BLaER1 treated with 17β-estradiol and CSF1 and Interleukin-3, amounts not matched to agents 10 nM and 100 nM (cell line): ENCODE results near the gene TPSD1.
"Not testable (repeated sequence)": the region's sequence is repeated elsewhere in the genome, so short reads cannot be mapped to it uniquely, and the experiment has no call there.

Source experiments
- H3K27ac ChIP-seq, 11 experiments: shearing (Covaris generic); formaldehyde crosslinking; 2 replicates each; pipeline ENCODE4 v1.8.1; 2022
- H3K27me3 ChIP-seq, 11 experiments: shearing (Covaris generic); formaldehyde crosslinking; 2 replicates each; pipeline ENCODE4 v1.8.1; 2022
- H3K36me3 ChIP-seq, 11 experiments: shearing (Covaris generic); formaldehyde crosslinking; 2 replicates each; pipeline ENCODE4 v1.8.1; 2022
- H3K4me1 ChIP-seq, 10 experiments: shearing (Covaris generic); formaldehyde crosslinking; 2 replicates each; pipeline ENCODE4 v1.8.1; 2022
- H3K4me2 ChIP-seq, 11 experiments: shearing (Covaris generic); formaldehyde crosslinking; 2 replicates each; pipeline ENCODE4 v1.8.1; 2022
- H3K4me3 ChIP-seq, 10 experiments: shearing (Covaris generic); formaldehyde crosslinking; 2 replicates each; pipeline ENCODE4 v1.8.1; 2022
- H3K9ac ChIP-seq, 11 experiments: shearing (Covaris generic); formaldehyde crosslinking; 2 replicates each; pipeline ENCODE4 v1.8.1; 2022
- H3K9me3 ChIP-seq, 11 experiments: shearing (Covaris generic); formaldehyde crosslinking; replicated peaks in 1 of 11; 2 replicates each; pipeline ENCODE4 v1.8.1; 2022
- H4K20me1 ChIP-seq, 11 experiments: shearing (Covaris generic); formaldehyde crosslinking; 2 replicates each; pipeline ENCODE4 v1.8.1; 2022
- Cebpa-rat ChIP-seq, 11 experiments: shearing (Covaris generic); IDR thresholded peaks; 2 replicates each; pipeline ENCODE4 v1.8.1; 2022

The TPSD1 gene

GRCh38 chr16:1237990-1238389 lies 17.9 kb upstream of the TPSD1 start:
- H3K36me3 ChIP-seq = no peaks in the 10 kb centered on the region
- no peak overlapping the region for H3K27ac ChIP-seq
- H3K4me1 ChIP-seq = peaks cover 0 to 8% (median 0%) of the 10 kb centered on the region in 10 experiments; a peak in 6 of 20 replicates
- H4K20me1 ChIP-seq = peaks cover 0 to 4% (median 0%) of the 10 kb centered on the region in 11 experiments; a peak in 1 of 22 replicates
- TF ChIP-seq Cebpa-rat (IDR thresholded peaks at IDR 0.05) = no peak
- no peak overlapping the region for H3K4me2 ChIP-seq
- H3K27me3 ChIP-seq = no peaks in the 10 kb centered on the region; a peak in 1 of 22 replicates
- no peak overlapping the region for H3K9ac ChIP-seq
- no peak overlapping the region for H3K4me3 ChIP-seq
- no peaks in the 10 kb centered on the region for H3K9me3 ChIP-seq

- not testable (repeated sequence) for H3K4me3 ChIP-seq, H3K9ac ChIP-seq, H3K4me1 ChIP-seq, H3K9me3 ChIP-seq, H3K27me3 ChIP-seq, H4K20me1 ChIP-seq, H3K27ac ChIP-seq, H3K36me3 ChIP-seq
- peak overlapping the region in 3 of 11 experiments; percentile 19 to 25 (median 24); a peak in 3 of 22 replicates for H3K4me2 ChIP-seq
These were observed 17.0 kb upstream of the TPSD1 start for GRCh38 chr16:1238909-1239308.

- not testable (repeated sequence) for H3K27me3 ChIP-seq, H3K9ac ChIP-seq, H4K20me1 ChIP-seq, H3K9me3 ChIP-seq, H3K36me3 ChIP-seq, H3K4me1 ChIP-seq, H3K4me3 ChIP-seq, H3K27ac ChIP-seq
- H3K4me2 ChIP-seq = peak overlapping the region in 1 of 11 experiments; percentile 15; a peak in 2 of 22 replicates
These were observed 16.3 kb upstream of the TPSD1 start for GRCh38 chr16:1239575-1239974.

GRCh38 chr16:1240436-1240835 lies 15.4 kb upstream of the TPSD1 start, which contains the start of gene TPSAB1:
TPSAB1 (plus strand) TSS chr16:1240705; CDS start chr16:1240939, 234 bp downstream.
- H3K27me3 ChIP-seq = not testable (repeated sequence)
- peaks cover 0 to 11% (median 5%) of the 10 kb centered on the region in 10 experiments; a peak in 12 of 20 replicates for H3K4me1 ChIP-seq

GRCh38 chr16:1241081-1241480 lies 14.8 kb upstream of the TPSD1 start:
- H3K36me3 ChIP-seq, H3K9ac ChIP-seq, H3K27ac ChIP-seq, H3K4me3 ChIP-seq, H3K9me3 ChIP-seq, H3K27me3 ChIP-seq, H4K20me1 ChIP-seq, H3K4me2 ChIP-seq: not testable (repeated sequence)
- H3K4me1 ChIP-seq = peaks cover 0 to 18% (median 11%) of the 10 kb centered on the region in 10 experiments; a peak in 17 of 20 replicates

More at GRCh38 chr16:1240436-1240835, 15.4 kb upstream of the TPSD1 start, which contains the start of gene TPSAB1:
- H3K4me2 ChIP-seq = peak within 1 kb of the TSS in 1 of 11 experiments; percentile 15; a peak in 2 of 22 replicates
- H4K20me1 ChIP-seq, H3K27ac ChIP-seq, H3K9ac ChIP-seq, H3K36me3 ChIP-seq, H3K4me3 ChIP-seq, H3K9me3 ChIP-seq: not testable (repeated sequence)

GRCh38 chr16:1243363-1243762 lies 12.5 kb upstream of the TPSD1 start:
- not testable (repeated sequence) for H3K27me3 ChIP-seq, H3K36me3 ChIP-seq, H3K4me3 ChIP-seq, H3K4me2 ChIP-seq, H4K20me1 ChIP-seq, H3K9ac ChIP-seq, H3K9me3 ChIP-seq, H3K27ac ChIP-seq
- H3K4me1 ChIP-seq = peaks cover 7 to 32% (median 25%) of the 10 kb centered on the region in 10 experiments; a peak in 17 of 20 replicates

GRCh38 chr16:1243907-1244850 lies 11.7 kb upstream of the TPSD1 start:
- H3K27ac ChIP-seq = not testable (repeated sequence)

GRCh38 chr16:1244881-1245280 lies 11.0 kb upstream of the TPSD1 start:
- Histone ChIP-seq H3K9me3 (no peaks in the 10 kb centered on the region), H3K9ac (0 out of 22 replicates have a peak overlapping the region, but pooled peaks of 2 of the 11 experiments have one; percentile 13 to 14), H3K4me1 (peaks cover 7 to 28% (median 23%) of the 10 kb centered on the region in 10 experiments; a peak in 17 of 20 replicates), H3K36me3 (no peaks in the 10 kb centered on the region), H3K27ac (no peak overlapping the region), H3K4me3 (no peak overlapping the region), H3K27me3 (no peaks in the 10 kb centered on the region), H3K4me2 (no peak overlapping the region), H4K20me1 (no peaks in the 10 kb centered on the region; a peak in 1 of 22 replicates)
- TF ChIP-seq Cebpa-rat (IDR thresholded peaks at IDR 0.05) = no peak

More at GRCh38 chr16:1243907-1244850, 11.7 kb upstream of the TPSD1 start:
- H3K4me1 ChIP-seq = peaks cover 7 to 28% (median 24%) of the 10 kb centered on the region in 10 experiments; a peak in 17 of 20 replicates
- not testable (repeated sequence) for H3K27me3 ChIP-seq, H3K36me3 ChIP-seq, H3K4me3 ChIP-seq, H3K4me2 ChIP-seq, H4K20me1 ChIP-seq, H3K9me3 ChIP-seq
- H3K9ac ChIP-seq = 0 out of 22 replicates have a peak overlapping the region, but pooled peaks of 1 of the 11 experiments have one; percentile 14

- no peaks in the 10 kb centered on the region; a peak in 1 of 22 replicates for H4K20me1 ChIP-seq
- H3K9me3 ChIP-seq = no peaks in the 10 kb centered on the region
- H3K27me3 ChIP-seq = no peaks in the 10 kb centered on the region
- no peaks in the 10 kb centered on the region for H3K36me3 ChIP-seq
- H3K27ac ChIP-seq = no peak overlapping the region
- TF ChIP-seq Cebpa-rat (IDR thresholded peaks at IDR 0.05) = no peak
- H3K4me2 ChIP-seq = peak overlapping the region in 7 of 11 experiments; percentile 11 to 62 (median 36); a peak in 9 of 22 replicates
- peaks cover 7 to 28% (median 22%) of the 10 kb centered on the region in 10 experiments; a peak in 17 of 20 replicates for H3K4me1 ChIP-seq
- H3K9ac ChIP-seq = 0 out of 22 replicates have a peak overlapping the region, but pooled peaks of 2 of the 11 experiments have one; percentile 1 to 13
- no peak overlapping the region for H3K4me3 ChIP-seq
These were observed 10.3 kb upstream of the TPSD1 start for GRCh38 chr16:1245452-1246020.

GRCh38 chr16:1247903-1248537 lies 7.8 kb upstream of the TPSD1 start:
- not testable (repeated sequence) for H3K9ac ChIP-seq, H3K27me3 ChIP-seq, H3K4me2 ChIP-seq, H3K27ac ChIP-seq, H3K4me3 ChIP-seq, H4K20me1 ChIP-seq, H3K36me3 ChIP-seq, H3K9me3 ChIP-seq
- peaks cover 7 to 28% (median 22%) of the 10 kb centered on the region in 10 experiments; a peak in 17 of 20 replicates for H3K4me1 ChIP-seq

GRCh38 chr16:1249031-1249755 lies 6.7 kb upstream of the TPSD1 start:
- H3K4me3 ChIP-seq, H3K27ac ChIP-seq, H3K9me3 ChIP-seq, H3K27me3 ChIP-seq, H4K20me1 ChIP-seq, H3K9ac ChIP-seq, H3K4me2 ChIP-seq, H3K36me3 ChIP-seq: not testable (repeated sequence)
- H3K4me1 ChIP-seq = peaks cover 7 to 28% (median 22%) of the 10 kb centered on the region in 10 experiments; a peak in 17 of 20 replicates
